22Rv1 (cell line): ENCODE results near the gene RHOH.

Source experiments
- ZFX ChIP-seq: fragments of 450-650 bp; IDR thresholded peaks from 2 replicates; pipeline ENCODE4 v1.6.1; 2017; ENCODE audit warnings: antibody characterized with exemption, borderline replicate concordance
- TF ChIP-seq, protein P1 (sequence below): fragments of 450-650 bp; IDR thresholded peaks from 2 replicates; pipeline ENCODE4 v1.5.1; 2017; ENCODE audit warnings: mild to moderate bottlenecking

DNA sequence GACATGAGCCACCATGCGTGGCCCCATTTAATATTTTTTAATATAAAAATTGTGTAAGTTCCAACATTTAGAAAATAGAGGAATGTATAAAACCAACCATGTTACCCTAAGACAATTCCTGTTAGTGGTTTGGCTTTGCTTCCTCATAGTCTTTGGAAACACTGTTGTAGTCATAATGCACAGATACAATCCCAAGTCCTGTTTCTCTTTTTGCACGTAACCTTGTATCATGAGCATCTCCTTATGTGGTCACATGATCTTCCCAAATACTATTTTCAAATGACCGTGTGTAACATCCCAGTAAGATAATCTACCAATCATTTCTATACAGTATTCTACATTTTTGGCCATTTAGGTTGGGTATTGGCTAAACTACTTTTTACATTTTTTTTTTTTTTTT, 13.9 kb upstream of the RHOH start:
- TF ChIP-seq, protein P1, sequence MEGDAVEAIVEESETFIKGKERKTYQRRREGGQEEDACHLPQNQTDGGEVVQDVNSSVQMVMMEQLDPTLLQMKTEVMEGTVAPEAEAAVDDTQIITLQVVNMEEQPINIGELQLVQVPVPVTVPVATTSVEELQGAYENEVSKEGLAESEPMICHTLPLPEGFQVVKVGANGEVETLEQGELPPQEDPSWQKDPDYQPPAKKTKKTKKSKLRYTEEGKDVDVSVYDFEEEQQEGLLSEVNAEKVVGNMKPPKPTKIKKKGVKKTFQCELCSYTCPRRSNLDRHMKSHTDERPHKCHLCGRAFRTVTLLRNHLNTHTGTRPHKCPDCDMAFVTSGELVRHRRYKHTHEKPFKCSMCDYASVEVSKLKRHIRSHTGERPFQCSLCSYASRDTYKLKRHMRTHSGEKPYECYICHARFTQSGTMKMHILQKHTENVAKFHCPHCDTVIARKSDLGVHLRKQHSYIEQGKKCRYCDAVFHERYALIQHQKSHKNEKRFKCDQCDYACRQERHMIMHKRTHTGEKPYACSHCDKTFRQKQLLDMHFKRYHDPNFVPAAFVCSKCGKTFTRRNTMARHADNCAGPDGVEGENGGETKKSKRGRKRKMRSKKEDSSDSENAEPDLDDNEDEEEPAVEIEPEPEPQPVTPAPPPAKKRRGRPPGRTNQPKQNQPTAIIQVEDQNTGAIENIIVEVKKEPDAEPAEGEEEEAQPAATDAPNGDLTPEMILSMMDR, result no peak
- no peak for TF ChIP-seq ZFX
